ENCODE results near the gene ARSB.

Gene ARSB

DNA sequence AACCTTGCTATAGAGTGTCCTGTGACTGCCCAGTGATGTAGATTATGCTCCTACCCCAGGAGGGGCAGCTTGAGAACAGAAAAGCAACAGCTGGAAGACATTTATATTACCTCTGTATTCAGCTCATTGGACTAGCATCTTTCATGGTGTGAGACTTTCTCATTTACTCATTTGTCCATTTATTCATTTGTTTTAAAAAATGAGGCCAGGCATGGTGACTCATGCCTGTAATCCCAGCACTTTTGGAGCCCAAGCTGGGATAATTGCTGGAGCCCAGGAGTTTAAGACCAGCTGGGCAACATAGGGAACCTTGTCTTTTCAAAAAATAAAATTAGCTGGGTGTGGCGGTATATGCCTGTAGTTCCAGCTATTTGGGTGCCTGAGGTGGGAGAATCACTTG is 206.6 kb downstream of the ARSB start:
- Mint-ChIP-seq H3K27ac (no peak overlapping the region), H3K9me3 (no peaks in the 10 kb centered on the region)

GRCh38 chr5:78777901-78778300 is 207.2 kb downstream of the ARSB start:
- Mint-ChIP-seq H3K4me1 (peaks cover 38% of the 10 kb centered on the region), H3K9me3 (no peaks in the 10 kb centered on the region), H3K27me3 (ENCODE audit: low read depth) (no peaks in the 10 kb centered on the region), H3K4me3 (no peak overlapping the region), H3K36me3 (ENCODE audit: low read depth) (peaks cover 17% of the 10 kb centered on the region), H3K27ac (no peak overlapping the region)
- TF ChIP-seq, protein P1, sequence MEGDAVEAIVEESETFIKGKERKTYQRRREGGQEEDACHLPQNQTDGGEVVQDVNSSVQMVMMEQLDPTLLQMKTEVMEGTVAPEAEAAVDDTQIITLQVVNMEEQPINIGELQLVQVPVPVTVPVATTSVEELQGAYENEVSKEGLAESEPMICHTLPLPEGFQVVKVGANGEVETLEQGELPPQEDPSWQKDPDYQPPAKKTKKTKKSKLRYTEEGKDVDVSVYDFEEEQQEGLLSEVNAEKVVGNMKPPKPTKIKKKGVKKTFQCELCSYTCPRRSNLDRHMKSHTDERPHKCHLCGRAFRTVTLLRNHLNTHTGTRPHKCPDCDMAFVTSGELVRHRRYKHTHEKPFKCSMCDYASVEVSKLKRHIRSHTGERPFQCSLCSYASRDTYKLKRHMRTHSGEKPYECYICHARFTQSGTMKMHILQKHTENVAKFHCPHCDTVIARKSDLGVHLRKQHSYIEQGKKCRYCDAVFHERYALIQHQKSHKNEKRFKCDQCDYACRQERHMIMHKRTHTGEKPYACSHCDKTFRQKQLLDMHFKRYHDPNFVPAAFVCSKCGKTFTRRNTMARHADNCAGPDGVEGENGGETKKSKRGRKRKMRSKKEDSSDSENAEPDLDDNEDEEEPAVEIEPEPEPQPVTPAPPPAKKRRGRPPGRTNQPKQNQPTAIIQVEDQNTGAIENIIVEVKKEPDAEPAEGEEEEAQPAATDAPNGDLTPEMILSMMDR (IDR thresholded peaks at IDR 0.05; ENCODE audit: unreplicated experiment in 3 of 3) = no peak

More for the DNA sequence above, 206.6 kb downstream of the ARSB start:
- H3K27me3 Mint-ChIP-seq (ENCODE audit: low read depth) = no peaks in the 10 kb centered on the region
- TF ChIP-seq, protein P1 (IDR thresholded peaks at IDR 0.05; ENCODE audit: unreplicated experiment in 3 of 3) = no peak
- no peak overlapping the region for H3K4me3 Mint-ChIP-seq
- H3K4me1 Mint-ChIP-seq = peaks cover 38% of the 10 kb centered on the region
- peaks cover 17% of the 10 kb centered on the region for H3K36me3 Mint-ChIP-seq (ENCODE audit: low read depth)

DNA sequence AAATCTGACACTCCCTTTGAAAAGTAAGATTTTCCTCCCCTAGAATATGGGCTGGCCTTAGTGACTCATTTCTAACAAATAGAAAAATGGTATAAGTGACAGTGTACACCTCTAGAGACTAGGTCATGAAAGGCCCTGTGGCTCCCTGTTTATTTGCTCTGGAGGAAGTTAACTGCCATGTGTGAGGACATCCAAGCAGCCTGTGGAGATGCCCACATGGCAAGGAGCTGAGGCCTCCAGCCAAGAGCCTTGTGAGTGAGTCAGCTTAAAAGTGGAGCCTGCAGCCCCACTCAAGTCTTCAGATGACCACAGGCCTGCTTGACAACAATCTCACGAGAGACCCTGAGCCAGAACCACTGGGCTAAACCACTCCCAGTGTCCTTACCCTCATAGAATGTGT is 208.5 kb downstream of the ARSB start:
- Mint-ChIP-seq H3K27me3 (ENCODE audit: low read depth) (no peaks in the 10 kb centered on the region), H3K4me3 (no peak overlapping the region), H3K27ac (no peak overlapping the region), H3K9me3 (no peaks in the 10 kb centered on the region), H3K36me3 (ENCODE audit: low read depth) (peaks cover 17% of the 10 kb centered on the region), H3K4me1 (peaks cover 28% of the 10 kb centered on the region)
- TF ChIP-seq, protein P1 (IDR thresholded peaks at IDR 0.05; ENCODE audit: unreplicated experiment in 3 of 3) = no peak

- TF ChIP-seq, protein P1 (IDR thresholded peaks at IDR 0.05; ENCODE audit: unreplicated experiment in 3 of 3) = no peak
- no peak overlapping the region for H3K27ac Mint-ChIP-seq
Observed at GRCh38 chr5:78773655-78774054, 211.5 kb downstream of the ARSB start.

GRCh38 chr5:78771260-78772205 is 213.6 kb downstream of the ARSB start:
- Mint-ChIP-seq H3K4me3 (no peak overlapping the region), H3K4me1 (peaks cover 5% of the 10 kb centered on the region), H3K9me3 (peaks cover 2% of the 10 kb centered on the region), H3K27ac (peak overlapping the region in 2 of 3 experiments; percentile 56 to 58), H3K36me3 (ENCODE audit: low read depth) (peaks cover 4% of the 10 kb centered on the region), H3K27me3 (ENCODE audit: low read depth) (peaks cover 11% of the 10 kb centered on the region)
- TF ChIP-seq, protein P1 (IDR thresholded peaks at IDR 0.05; ENCODE audit: unreplicated experiment in 3 of 3) = no peak

More at GRCh38 chr5:78773655-78774054, 211.5 kb downstream of the ARSB start:
- no peak overlapping the region for H3K4me3 Mint-ChIP-seq
- peaks cover 5% of the 10 kb centered on the region for H3K4me1 Mint-ChIP-seq
- H3K9me3 Mint-ChIP-seq = peaks cover 2% of the 10 kb centered on the region
- peaks cover 11% of the 10 kb centered on the region for H3K27me3 Mint-ChIP-seq (ENCODE audit: low read depth)
- peaks cover 4% of the 10 kb centered on the region for H3K36me3 Mint-ChIP-seq (ENCODE audit: low read depth)
